Cardiac septum (tissue), 1 donor: ENCODE results near the gene RAB6A. TPM values are rescaled to one million over a fixed set of nuclear protein-coding genes. Genes with fewer than 3 reads are reported as not detected.

ENCODE experiments used
- DNase-seq: peaks from one replicate; pipeline ENCODE4 v3.0.0-alpha.2; 2020; ENCODE audit warnings: low spot score
- intact Hi-C: fragments of 100-400 bp; cut with DNase I; formaldehyde crosslinking; loops from one replicate; pipeline ENCODE4 v1.14.0; 2022
- total RNA-seq: library from RNA; stranded (reverse); fragmentation: NEBNext Ultra II Directional; extraction: Animal tissue kit (Norgen Biotek cat#: 25700); gene quantifications from one replicate; pipeline ENCODE4 v1.2.1, GENCODE V29; 2021
- donor health status: DM: no; HTN: no; CAD: no.

The RAB6A gene
- total RNA-seq, 1 donor from 2014 or later = 135 TPM

GRCh38 chr11:73645121-73645969 lies 115.5 kb downstream of the RAB6A start:
- intact Hi-C loops = no loop called here

GRCh38 chr11:73641668-73642067 lies 119.2 kb downstream of the RAB6A start:
- peak; percentile 17 for DNase-seq
- intact Hi-C loops = no loop called here

More at GRCh38 chr11:73645121-73645969, 115.5 kb downstream of the RAB6A start:
- peak; percentile 47 for DNase-seq

- intact Hi-C loops = no loop called here
- no peak for DNase-seq
Observed at GRCh38 chr11:73640592-73640991, 120.3 kb downstream of the RAB6A start.

- intact Hi-C loops = no loop called here
- DNase-seq = no peak
Observed at GRCh38 chr11:73637012-73637411, 123.9 kb downstream of the RAB6A start.

GRCh38 chr11:73636249-73636648 lies 124.6 kb downstream of the RAB6A start:
- intact Hi-C loops = no loop called here
- DNase-seq = no peak

GRCh38 chr11:73635721-73636120 lies 125.2 kb downstream of the RAB6A start:
- intact Hi-C loops = no loop called here
- DNase-seq = no peak

GRCh38 chr11:73633999-73634398 lies 126.9 kb downstream of the RAB6A start:
- no peak for DNase-seq

GRCh38 chr11:73632996-73633395 lies 127.9 kb downstream of the RAB6A start:
- intact Hi-C loops = no loop called here
- DNase-seq = no peak

More at GRCh38 chr11:73633999-73634398, 126.9 kb downstream of the RAB6A start:
- intact Hi-C loops = no loop called here

- DNase-seq = no peak
- intact Hi-C loops = loop anchor here (10.0 kb wide), 1 partner anchor 225 kb away; no protein-coding TSS in a partner anchor
Observed at GRCh38 chr11:73629907-73630306, 131.0 kb downstream of the RAB6A start.

- intact Hi-C loops = loop anchor here (1.0 to 10.0 kb wide), 2 partner anchors 35 to 221 kb away; no protein-coding TSS in a partner anchor
- peak; percentile 82 for DNase-seq
Observed at GRCh38 chr11:73625696-73626318, 135.1 kb downstream of the RAB6A start.

Other genes starting within 250 kb of the RAB6A start
- gene FAM168A, start 163.0 kb downstream of the RAB6A start, total RNA-seq = 29.5 TPM
- 31.2 TPM for gene PLEKHB1, start 114.5 kb downstream of the RAB6A start, total RNA-seq
- 30.8 TPM for gene MRPL48, start 26.8 kb upstream of the RAB6A start, total RNA-seq
- gene COA4, start 115.8 kb upstream of the RAB6A start, total RNA-seq = 52.9 TPM
- gene PAAF1, start 115.9 kb upstream of the RAB6A start, total RNA-seq = 14.9 TPM
- gene DNAJB13, start 190.0 kb upstream of the RAB6A start, total RNA-seq = not detected
- gene UCP2, start 221.8 kb upstream of the RAB6A start, total RNA-seq = 12.0 TPM
- gene UCP3, start 248.0 kb upstream of the RAB6A start, total RNA-seq = 0.54 TPM